Spleen (tissue), 11 donors: Measurements from ENCODE around the gene PRUNE1. TPM values are rescaled to one million over a fixed set of nuclear protein-coding genes. Genes with fewer than 3 reads are reported as not detected.

ENCODE experiments used
- DNase-seq: peaks from one replicate; pipeline ENCODE4 v3.0.0-alpha.2; 2020
- H3K27ac ChIP-seq, 8 donors: fragments of 200-600 bp; sonication (generic) in 7 of 8; 1 replicate in 4 of 8; 2 replicates in 4 of 8; pipeline versions ENCODE4 v1.5.0 to v1.8.0; 2016 to 2021; ENCODE audit warnings: inconsistent platforms in 4 of 8, mild to moderate bottlenecking in 4 of 8, moderate library complexity in 1 of 8
- H3K27me3 ChIP-seq, 7 donors: fragments of 200-600 bp; sonication (generic) in 6 of 7; replicated peaks in 1 of 7; 1 replicate in 4 of 7; 2 replicates in 3 of 7; pipeline versions ENCODE4 v1.5.0 to v1.8.0; 2016 to 2021; ENCODE audit warnings: inconsistent platforms in 3 of 7, mild to moderate bottlenecking in 1 of 7
- H3K36me3 ChIP-seq, 6 donors: fragments of 200-600 bp; sonication (generic) in 5 of 6; 1 replicate in 4 of 6; 2 replicates in 2 of 6; pipeline versions ENCODE4 v1.5.0 to v1.8.0; 2016 to 2021; ENCODE audit warnings: inconsistent platforms in 2 of 6
- H3K4me1 ChIP-seq, 6 donors: fragments of 200-600 bp; sonication (generic) in 5 of 6; 1 replicate in 3 of 6; 2 replicates in 3 of 6; pipeline versions ENCODE4 v1.5.0 to v1.8.0; 2016 to 2021; ENCODE audit warnings: inconsistent platforms in 3 of 6
- H3K4me3 ChIP-seq, 8 donors: fragments of 200-600 bp; sonication (generic) in 7 of 8; 1 replicate in 4 of 8; 2 replicates in 4 of 8; pipeline versions ENCODE4 v1.5.0 to v1.8.0; 2016 to 2021; ENCODE audit warnings: inconsistent platforms in 4 of 8, mild to moderate bottlenecking in 4 of 8, moderate library complexity in 2 of 8
- H3K9me3 ChIP-seq, 8 donors: fragments of 200-600 bp; sonication (generic) in 7 of 8; 1 replicate in 4 of 8; 2 replicates in 4 of 8; pipeline versions ENCODE4 v1.5.0 to v1.8.0; 2016 to 2021; ENCODE audit warnings: inconsistent platforms in 4 of 8
- CTCF ChIP-seq, 11 experiments: fragments of 200-600 bp in 7 of 11; fragments of 450-650 bp in 4 of 11; sonication (generic) in 4 of 11; IDR thresholded peaks in 8 of 11; conservative IDR thresholded peaks in 3 of 11; 1 replicate in 7 of 11; 2 replicates in 4 of 11; pipeline versions ENCODE4 v1.4.0 to v1.8.0; 2016 to 2021; ENCODE audit warnings: antibody characterized with exemption in 11 of 11, inconsistent platforms in 4 of 11, mild to moderate bottlenecking in 1 of 11
- POLR2A ChIP-seq, 3 donors: fragments of 450-650 bp; IDR thresholded peaks; one replicate each; pipeline ENCODE4 v1.5.1; 2017; ENCODE audit warnings: antibody characterized with exemption in 3 of 3, mild to moderate bottlenecking in 1 of 3
- POLR2AphosphoS5 ChIP-seq, 3 donors: sonication (generic); formaldehyde crosslinking; IDR thresholded peaks; one replicate each; pipeline ENCODE4 v1.5.1; 2017; ENCODE audit warnings: antibody characterized with exemption in 3 of 3
- whole genome bisulfite sequencing, 5 donors: extraction: QIAGEN DNeasy Blood & Tissue Kit in 3 of 5; methylation state at CpG; one replicate each; pipeline versions ENCODE4 v1.1.5 to v1.1.7; 2013 to 2018; 5-methylcytosine and 5-hydroxymethylcytosine counted together
- intact Hi-C: fragments of 100-400 bp; cut with DNase I; formaldehyde crosslinking; loops from one replicate; pipeline ENCODE4 v1.15.0; 2023; ENCODE audit warnings: low total_unique reads
- polyA plus RNA-seq, 3 donors: library from polyadenylated mRNA; stranded (reverse); fragments of 200-250 nt; gene quantifications; one replicate each; pipeline ENCODE4 v1.2.1, GENCODE V29; 2013
- total RNA-seq, 7 donors: library from RNA; depleted of rRNA in 3 of 7; stranded (reverse); fragments of >200 nt in 3 of 7; fragmentation: NEBNext Ultra II Directional in 4 of 7; extraction: Animal tissue kit (Norgen Biotek cat#: 25700) in 4 of 7; gene quantifications; one replicate each; pipeline versions ENCODE4 v1.1.0 to v1.2.1, GENCODE V29; 2016 to 2021
- donor health status: healthy with polysubstance abuse.
- donor health status: DM: no; HTN: no; CAD: no; lungs with moderate emphysema.
- donor health status: DM: no; HTN: no; CAD: no.
- donor health status: Bipolar disorder and iron deficiency.
- donor health status: healthy.
- donor health status: DM: no; HTN: no; CAD: no.
- donor health status: DM: yes; HTN: yes; CAD: no.

The PRUNE1 gene
- total and polyA plus RNA-seq, 10 donors, result 9.2 to 22.6 (median 17.0) TPM

GRCh38 chr1:150963321-150964163 is 44.7 kb upstream of the PRUNE1 start:
- Histone ChIP-seq H3K9me3 (no peaks in the 10 kb centered on the region), H3K4me3 (no peak overlapping the region), H3K27ac (peak overlapping the region in 2 of 8 donors; percentile 27 to 34), H3K27me3 (no peaks in the 10 kb centered on the region), H3K4me1 (peaks cover 0 to 17% (median 2%) of the 10 kb centered on the region in 6 donors), H3K36me3 (peaks cover 0 to 100% (median 100%) of the 10 kb centered on the region in 6 donors)
- DNase-seq, result peak; percentile 11
- TF ChIP-seq POLR2AphosphoS5 (IDR thresholded peaks at IDR 0.05) (peak in 1 of 3 donors; percentile 40), POLR2A (IDR thresholded peaks at IDR 0.05) (no peak), CTCF (IDR thresholded peaks at IDR 0.05 in 8 of 11, conservative IDR thresholded peaks at IDR 0.05 in 3 of 11) (no peak)
- intact Hi-C loops, result no loop called here
- WGBS, 5 donors, result 92 to 94% (median 92%) methylated on average over 10 of the region's 10 CpGs

GRCh38 chr1:150964164-150964489 is 44.1 kb upstream of the PRUNE1 start:
- no peak for DNase-seq

GRCh38 chr1:150965605-150966004 is 42.6 kb upstream of the PRUNE1 start:
- Histone ChIP-seq H3K9me3 (no peaks in the 10 kb centered on the region), H3K36me3 (peaks cover 0 to 88% (median 86%) of the 10 kb centered on the region in 6 donors), H3K4me3 (no peak overlapping the region), H3K4me1 (peaks cover 0 to 28% (median 10%) of the 10 kb centered on the region in 6 donors), H3K27ac (peak overlapping the region in 1 of 8 donors; percentile 22), H3K27me3 (no peaks in the 10 kb centered on the region)
- TF ChIP-seq CTCF (IDR thresholded peaks at IDR 0.05 in 8 of 11, conservative IDR thresholded peaks at IDR 0.05 in 3 of 11) (no peak), POLR2AphosphoS5 (IDR thresholded peaks at IDR 0.05) (no peak), POLR2A (IDR thresholded peaks at IDR 0.05) (no peak)
- 85 to 92% (median 91%) methylated on average over 4 of the region's 4 CpGs for WGBS, 5 donors
- intact Hi-C loops, result no loop called here
- peak; percentile 1 for DNase-seq

More at GRCh38 chr1:150964164-150964489, 44.1 kb upstream of the PRUNE1 start:
- Histone ChIP-seq H3K9me3 (no peaks in the 10 kb centered on the region), H3K36me3 (peaks cover 0 to 100% (median 99%) of the 10 kb centered on the region in 6 donors), H3K4me3 (no peak overlapping the region), H3K4me1 (peaks cover 0 to 17% (median 2%) of the 10 kb centered on the region in 6 donors), H3K27ac (peak overlapping the region in 1 of 8 donors; percentile 27), H3K27me3 (no peaks in the 10 kb centered on the region)
- TF ChIP-seq POLR2AphosphoS5 (IDR thresholded peaks at IDR 0.05) (no peak), CTCF (IDR thresholded peaks at IDR 0.05 in 8 of 11, conservative IDR thresholded peaks at IDR 0.05 in 3 of 11) (no peak), POLR2A (IDR thresholded peaks at IDR 0.05) (no peak)
- intact Hi-C loops, result no loop called here
- WGBS, 5 donors, result 59 to 82% (median 72%) methylated on average over 5 of the region's 5 CpGs

GRCh38 chr1:150966011-150966410 is 42.2 kb upstream of the PRUNE1 start:
- WGBS, 5 donors, result 70 to 89% (median 71%) methylated on average over 6 of the region's 6 CpGs
- TF ChIP-seq POLR2AphosphoS5 (IDR thresholded peaks at IDR 0.05) (no peak), POLR2A (IDR thresholded peaks at IDR 0.05) (no peak), CTCF (IDR thresholded peaks at IDR 0.05 in 8 of 11, conservative IDR thresholded peaks at IDR 0.05 in 3 of 11) (no peak)
- Histone ChIP-seq H3K36me3 (peaks cover 0 to 84% (median 82%) of the 10 kb centered on the region in 6 donors), H3K27me3 (no peaks in the 10 kb centered on the region), H3K4me1 (peaks cover 0 to 32% (median 14%) of the 10 kb centered on the region in 6 donors), H3K27ac (peak overlapping the region in 1 of 8 donors; percentile 22), H3K9me3 (no peaks in the 10 kb centered on the region), H3K4me3 (no peak overlapping the region)
- intact Hi-C loops, result no loop called here
- peak; percentile 18 for DNase-seq
